ENCODE data around the gene CD2. TPM values are rescaled to one million over a fixed set of nuclear protein-coding genes. Genes with fewer than 3 reads are reported as not detected.
"Not testable (repeated sequence)": the region's sequence is repeated elsewhere in the genome, so short reads cannot be mapped to it uniquely, and the experiment has no call there.

The CD2 gene
- total RNA-seq, 1 experiment from 2014 or later = not detected

GRCh38 chr1:116753312-116753711 is 918 bp upstream of the CD2 start:
- Mint-ChIP-seq H3K4me1 (ENCODE audit: insufficient read depth, unreplicated experiment) (no peaks in the 10 kb centered on the region), H3K36me3 (ENCODE audit: insufficient read depth, unreplicated experiment) (peaks cover 5% of the 10 kb centered on the region), H3K27me3 (ENCODE audit: insufficient read depth, unreplicated experiment) (no peaks in the 10 kb centered on the region), H3K9me3 (ENCODE audit: unreplicated experiment) (peaks cover 7% of the 10 kb centered on the region), H3K27ac (ENCODE audit: low read depth, unreplicated experiment) (no peak overlapping the region), H3K4me3 (ENCODE audit: unreplicated experiment) (no peak overlapping the region)
- TF ChIP-seq, protein P1, sequence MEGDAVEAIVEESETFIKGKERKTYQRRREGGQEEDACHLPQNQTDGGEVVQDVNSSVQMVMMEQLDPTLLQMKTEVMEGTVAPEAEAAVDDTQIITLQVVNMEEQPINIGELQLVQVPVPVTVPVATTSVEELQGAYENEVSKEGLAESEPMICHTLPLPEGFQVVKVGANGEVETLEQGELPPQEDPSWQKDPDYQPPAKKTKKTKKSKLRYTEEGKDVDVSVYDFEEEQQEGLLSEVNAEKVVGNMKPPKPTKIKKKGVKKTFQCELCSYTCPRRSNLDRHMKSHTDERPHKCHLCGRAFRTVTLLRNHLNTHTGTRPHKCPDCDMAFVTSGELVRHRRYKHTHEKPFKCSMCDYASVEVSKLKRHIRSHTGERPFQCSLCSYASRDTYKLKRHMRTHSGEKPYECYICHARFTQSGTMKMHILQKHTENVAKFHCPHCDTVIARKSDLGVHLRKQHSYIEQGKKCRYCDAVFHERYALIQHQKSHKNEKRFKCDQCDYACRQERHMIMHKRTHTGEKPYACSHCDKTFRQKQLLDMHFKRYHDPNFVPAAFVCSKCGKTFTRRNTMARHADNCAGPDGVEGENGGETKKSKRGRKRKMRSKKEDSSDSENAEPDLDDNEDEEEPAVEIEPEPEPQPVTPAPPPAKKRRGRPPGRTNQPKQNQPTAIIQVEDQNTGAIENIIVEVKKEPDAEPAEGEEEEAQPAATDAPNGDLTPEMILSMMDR (IDR thresholded peaks at IDR 0.05; ENCODE audit: unreplicated experiment) = no peak
- BruUV-seq (replicated peaks) = no TSS peak
- intact Hi-C loops (cut with micrococcal nuclease) = no loop called here
- CTCF ChIA-PET = no interaction called here
- no peak for DNase-seq (ENCODE audit: unreplicated experiment)
- POLR2A ChIA-PET = no interaction called here

GRCh38 chr1:116755066-116755465 is 836 bp downstream of the CD2 start:
- TF ChIP-seq, protein P1 (IDR thresholded peaks at IDR 0.05; ENCODE audit: unreplicated experiment) = no peak
- H3K27me3 Mint-ChIP-seq (ENCODE audit: insufficient read depth, unreplicated experiment) = no peaks in the 10 kb centered on the region
- intact Hi-C loops (cut with micrococcal nuclease) = no loop called here
- no TSS peak for BruUV-seq (replicated peaks)
- no peaks in the 10 kb centered on the region for H3K36me3 Mint-ChIP-seq (ENCODE audit: insufficient read depth, unreplicated experiment)
- H3K27ac Mint-ChIP-seq (ENCODE audit: low read depth, unreplicated experiment) = no peak overlapping the region
- H3K4me1 Mint-ChIP-seq (ENCODE audit: insufficient read depth, unreplicated experiment) = no peaks in the 10 kb centered on the region
- H3K9me3 Mint-ChIP-seq (ENCODE audit: unreplicated experiment) = no peaks in the 10 kb centered on the region
- POLR2A ChIA-PET = no interaction called here
- CTCF ChIA-PET = interaction anchor here (0.7 to 1.6 kb wide), 3 partner anchors 9 to 174 kb away, joined by 3 read pairs; no protein-coding TSS in a partner anchor
- DNase-seq (ENCODE audit: unreplicated experiment) = no peak
- no peak overlapping the region for H3K4me3 Mint-ChIP-seq (ENCODE audit: unreplicated experiment)

DNA sequence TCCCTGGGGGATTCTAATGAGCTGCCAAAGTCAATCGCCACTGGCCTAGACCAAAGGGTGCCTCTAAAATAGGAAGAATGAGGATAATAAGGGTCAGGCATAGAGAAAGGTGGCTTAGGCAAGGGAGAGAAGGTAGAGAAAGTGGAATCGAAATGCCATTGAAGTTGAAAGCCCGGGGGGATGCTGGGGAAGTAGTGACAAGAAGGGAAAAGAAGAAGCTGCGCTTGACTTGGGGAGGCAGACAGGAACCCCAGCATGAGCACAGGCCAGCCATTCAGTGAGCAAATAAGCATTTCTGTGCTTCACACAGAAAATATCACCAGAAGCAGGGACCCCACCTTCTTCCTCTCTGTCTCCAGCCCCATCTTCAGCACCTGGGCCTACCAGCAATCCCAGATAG is 1.5 kb downstream of the CD2 start:
- Mint-ChIP-seq H3K36me3 (ENCODE audit: insufficient read depth, unreplicated experiment) (no peaks in the 10 kb centered on the region), H3K27ac (ENCODE audit: low read depth, unreplicated experiment) (no peak overlapping the region), H3K4me3 (ENCODE audit: unreplicated experiment) (no peak overlapping the region), H3K9me3 (ENCODE audit: unreplicated experiment) (no peaks in the 10 kb centered on the region), H3K4me1 (ENCODE audit: insufficient read depth, unreplicated experiment) (no peaks in the 10 kb centered on the region), H3K27me3 (ENCODE audit: insufficient read depth, unreplicated experiment) (no peaks in the 10 kb centered on the region)
- intact Hi-C loops (cut with micrococcal nuclease) = no loop called here
- no TSS peak for BruUV-seq (replicated peaks)
- ChIA-PET CTCF (interaction anchor here (0.6 to 1.6 kb wide), 3 partner anchors 8 to 175 kb away, joined by 3 read pairs; no protein-coding TSS in a partner anchor), POLR2A (no interaction called here)
- DNase-seq (ENCODE audit: unreplicated experiment) = no peak
- TF ChIP-seq, protein P1 (IDR thresholded peaks at IDR 0.05; ENCODE audit: unreplicated experiment) = no peak

DNA sequence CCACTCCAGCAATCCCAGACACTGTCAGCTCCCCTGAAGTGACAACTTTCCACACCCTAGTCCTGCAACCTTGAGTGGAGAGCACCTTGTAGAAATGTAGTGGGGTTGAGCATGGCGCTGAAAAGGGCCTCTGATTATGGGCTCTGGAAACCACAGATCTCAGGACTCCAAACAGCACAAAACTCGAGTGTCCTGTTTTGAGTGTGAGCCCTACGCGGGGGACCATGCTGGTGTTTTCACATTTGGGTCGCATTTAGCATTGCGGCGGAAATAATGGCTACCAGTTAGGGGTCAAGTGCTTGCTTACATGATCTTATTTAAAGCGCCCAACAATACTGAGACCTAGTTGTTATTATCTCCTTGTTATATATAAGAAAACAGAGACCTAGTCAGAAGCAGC is 1.9 kb downstream of the CD2 start:
- POLR2A ChIA-PET; H3K9me3 Mint-ChIP-seq (ENCODE audit: unreplicated experiment); DNase-seq (ENCODE audit: unreplicated experiment); H3K27ac Mint-ChIP-seq (ENCODE audit: low read depth, unreplicated experiment); H3K27me3 Mint-ChIP-seq (ENCODE audit: insufficient read depth, unreplicated experiment); H3K4me3 Mint-ChIP-seq (ENCODE audit: unreplicated experiment); intact Hi-C loops (cut with micrococcal nuclease); BruUV-seq (replicated peaks); H3K4me1 Mint-ChIP-seq (ENCODE audit: insufficient read depth, unreplicated experiment); H3K36me3 Mint-ChIP-seq (ENCODE audit: insufficient read depth, unreplicated experiment): not testable (repeated sequence)
- CTCF ChIA-PET = interaction anchor here (0.6 kb wide), 1 partner anchor 22 kb away, joined by 3 read pairs; no protein-coding TSS in a partner anchor

DNA sequence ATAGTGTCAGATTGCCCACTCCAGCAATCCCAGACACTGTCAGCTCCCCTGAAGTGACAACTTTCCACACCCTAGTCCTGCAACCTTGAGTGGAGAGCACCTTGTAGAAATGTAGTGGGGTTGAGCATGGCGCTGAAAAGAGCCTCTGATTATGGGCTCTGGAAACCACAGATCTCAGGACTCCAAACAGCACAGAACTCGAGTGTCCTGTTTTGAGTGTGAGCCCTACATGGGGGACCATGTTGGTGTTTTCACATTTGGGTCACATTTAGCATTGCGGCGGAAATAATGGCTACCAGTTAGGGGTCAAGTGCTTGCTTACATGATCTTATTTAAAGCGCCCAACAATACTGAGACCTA is 4.2 kb downstream of the CD2 start:
- H3K27me3 Mint-ChIP-seq (ENCODE audit: insufficient read depth, unreplicated experiment); CTCF ChIA-PET; H3K36me3 Mint-ChIP-seq (ENCODE audit: insufficient read depth, unreplicated experiment); BruUV-seq (replicated peaks); DNase-seq (ENCODE audit: unreplicated experiment); intact Hi-C loops (cut with micrococcal nuclease); POLR2A ChIA-PET; H3K9me3 Mint-ChIP-seq (ENCODE audit: unreplicated experiment); H3K27ac Mint-ChIP-seq (ENCODE audit: low read depth, unreplicated experiment); H3K4me3 Mint-ChIP-seq (ENCODE audit: unreplicated experiment); H3K4me1 Mint-ChIP-seq (ENCODE audit: insufficient read depth, unreplicated experiment): not testable (repeated sequence)
